Peyer's patch (tissue), 4 donors: Measurements from ENCODE around the gene DEPP1.

Experiments used
- POLR2A ChIP-seq, 2 donors: fragments of 450-650 bp; IDR thresholded peaks; one replicate each; pipeline ENCODE4 v1.5.1; 2017; ENCODE audit warnings: antibody characterized with exemption in 2 of 2, mild to moderate bottlenecking in 2 of 2, moderate library complexity in 2 of 2
- TF ChIP-seq, protein P1 (sequence below), 6 experiments: fragments of 450-650 bp in 4 of 6; fragments of 200-600 bp in 2 of 6; sonication (generic) in 1 of 6; IDR thresholded peaks; one replicate each; pipeline ENCODE4 v1.5.1; 2017 to 2019; ENCODE audit warnings: antibody characterized with exemption in 6 of 6, mild to moderate bottlenecking in 3 of 6, moderate library complexity in 1 of 6

DNA sequence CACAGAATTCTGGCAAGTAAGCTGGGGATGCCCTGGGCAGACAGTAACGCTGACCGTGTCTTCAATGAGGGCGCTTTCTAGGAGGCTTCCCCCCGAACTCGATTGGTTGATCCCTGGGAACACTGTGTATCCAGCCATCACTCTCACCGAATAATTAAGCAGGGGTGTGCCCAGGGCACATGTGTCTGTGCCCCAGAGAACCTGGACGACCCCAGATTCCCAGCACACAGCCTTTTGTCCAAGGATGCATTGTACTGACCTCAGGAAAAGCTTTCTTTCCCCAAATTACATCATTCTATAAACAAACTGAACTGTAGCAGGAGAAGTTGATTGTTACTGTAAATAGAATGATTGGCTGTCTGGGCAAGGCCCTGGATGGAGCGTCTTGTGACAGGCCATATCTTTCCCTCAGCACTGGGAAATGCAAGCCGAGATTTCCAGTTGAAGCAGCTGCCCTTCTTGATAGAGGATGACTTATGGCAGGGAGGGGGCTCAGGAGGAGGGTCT is 6.6 kb upstream of the DEPP1 start:
- TF ChIP-seq, protein P1, sequence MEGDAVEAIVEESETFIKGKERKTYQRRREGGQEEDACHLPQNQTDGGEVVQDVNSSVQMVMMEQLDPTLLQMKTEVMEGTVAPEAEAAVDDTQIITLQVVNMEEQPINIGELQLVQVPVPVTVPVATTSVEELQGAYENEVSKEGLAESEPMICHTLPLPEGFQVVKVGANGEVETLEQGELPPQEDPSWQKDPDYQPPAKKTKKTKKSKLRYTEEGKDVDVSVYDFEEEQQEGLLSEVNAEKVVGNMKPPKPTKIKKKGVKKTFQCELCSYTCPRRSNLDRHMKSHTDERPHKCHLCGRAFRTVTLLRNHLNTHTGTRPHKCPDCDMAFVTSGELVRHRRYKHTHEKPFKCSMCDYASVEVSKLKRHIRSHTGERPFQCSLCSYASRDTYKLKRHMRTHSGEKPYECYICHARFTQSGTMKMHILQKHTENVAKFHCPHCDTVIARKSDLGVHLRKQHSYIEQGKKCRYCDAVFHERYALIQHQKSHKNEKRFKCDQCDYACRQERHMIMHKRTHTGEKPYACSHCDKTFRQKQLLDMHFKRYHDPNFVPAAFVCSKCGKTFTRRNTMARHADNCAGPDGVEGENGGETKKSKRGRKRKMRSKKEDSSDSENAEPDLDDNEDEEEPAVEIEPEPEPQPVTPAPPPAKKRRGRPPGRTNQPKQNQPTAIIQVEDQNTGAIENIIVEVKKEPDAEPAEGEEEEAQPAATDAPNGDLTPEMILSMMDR (IDR thresholded peaks at IDR 0.05): no peak
- TF ChIP-seq POLR2A (IDR thresholded peaks at IDR 0.05): no peak
